Activated CD4-positive, alpha-beta T cell treated with anti-CD3 and anti-CD28 coated beads, Interleukin-2, amount 50 U/mL, for 1 hour (primary cell): ENCODE results near the gene ITGAL.
"Not testable (repeated sequence)": the region's sequence is repeated elsewhere in the genome, so short reads cannot be mapped to it uniquely, and the experiment has no call there.

Experiments
- DNase-seq: peaks from one replicate; pipeline ENCODE4 v3.0.0-alpha.2; 2020

ITGAL gene

DNA sequence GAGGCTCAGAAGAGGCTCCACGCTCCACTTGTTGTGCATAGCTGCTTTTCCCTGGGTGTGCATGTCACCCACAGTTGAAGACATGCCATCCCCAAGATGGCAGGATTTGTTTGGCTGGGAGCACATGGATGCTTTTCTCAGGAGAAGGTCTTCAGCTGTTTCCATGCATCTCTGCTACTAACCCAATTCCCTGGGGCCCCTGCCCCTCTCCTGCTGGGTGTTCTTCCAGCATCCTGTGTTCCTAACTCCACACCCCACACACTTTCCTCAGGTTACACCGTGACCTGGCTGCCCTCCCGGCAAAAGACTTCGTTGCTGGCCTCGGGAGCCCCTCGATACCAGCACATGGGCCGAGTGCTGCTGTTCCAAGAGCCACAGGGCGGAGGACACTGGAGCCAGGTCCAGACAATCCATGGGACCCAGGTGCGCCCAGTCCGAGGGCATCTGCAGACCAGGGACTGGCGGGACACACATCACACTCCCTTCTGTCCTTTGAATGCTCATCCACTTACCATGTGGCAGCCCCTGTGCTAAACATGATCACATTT is 21.5 kb downstream of the ITGAL start:
- no peak for DNase-seq

GRCh38 chr16:30494709-30495108 is 22.2 kb downstream of the ITGAL start:
- no peak for DNase-seq

DNA sequence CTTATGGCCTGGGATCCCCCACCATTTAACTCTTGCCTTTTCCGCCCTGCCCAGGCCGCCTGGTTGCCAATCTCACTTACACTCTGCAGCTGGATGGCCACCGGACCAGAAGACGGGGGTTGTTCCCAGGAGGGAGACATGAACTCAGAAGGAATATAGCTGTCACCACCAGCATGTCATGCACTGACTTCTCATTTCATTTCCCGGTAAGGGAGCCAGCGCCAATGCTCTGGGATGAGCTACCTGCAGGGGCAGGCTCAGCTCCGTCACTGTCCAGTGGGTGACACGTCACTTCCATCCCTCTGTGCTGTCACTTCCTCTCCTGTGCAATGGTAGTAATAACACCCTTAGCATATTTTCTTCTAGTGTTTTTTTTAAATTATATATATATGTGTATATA is 26.7 kb downstream of the ITGAL start:
- no peak for DNase-seq

GRCh38 chr16:30503403-30504296 is 31.1 kb downstream of the ITGAL start:
- no peak for DNase-seq

GRCh38 chr16:30509081-30509765 is 36.7 kb downstream of the ITGAL start:
- DNase-seq, result no peak

- DNase-seq, result no peak
These were observed 37.9 kb downstream of the ITGAL start for GRCh38 chr16:30510376-30510938.

DNA sequence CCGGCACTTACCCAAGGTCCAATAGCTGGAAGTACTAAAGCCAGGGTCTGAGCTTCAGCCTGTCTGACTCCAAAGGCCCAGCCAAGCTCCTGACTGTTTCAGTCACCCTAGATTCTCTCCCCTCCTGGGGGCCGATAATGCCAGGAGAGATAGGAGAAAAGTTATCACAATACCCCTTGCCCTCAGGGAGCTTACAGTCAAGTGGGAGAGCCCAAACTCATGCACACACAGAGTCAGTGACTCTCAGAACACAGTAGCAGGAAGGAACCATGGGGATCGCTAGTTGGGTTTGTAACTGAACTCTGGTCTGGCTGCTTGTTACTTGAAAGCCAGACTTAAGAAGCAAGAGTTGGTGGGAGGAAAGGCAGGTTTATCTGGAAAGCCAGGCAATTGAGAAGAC is 39.0 kb downstream of the ITGAL start:
- DNase-seq, result no peak

DNA sequence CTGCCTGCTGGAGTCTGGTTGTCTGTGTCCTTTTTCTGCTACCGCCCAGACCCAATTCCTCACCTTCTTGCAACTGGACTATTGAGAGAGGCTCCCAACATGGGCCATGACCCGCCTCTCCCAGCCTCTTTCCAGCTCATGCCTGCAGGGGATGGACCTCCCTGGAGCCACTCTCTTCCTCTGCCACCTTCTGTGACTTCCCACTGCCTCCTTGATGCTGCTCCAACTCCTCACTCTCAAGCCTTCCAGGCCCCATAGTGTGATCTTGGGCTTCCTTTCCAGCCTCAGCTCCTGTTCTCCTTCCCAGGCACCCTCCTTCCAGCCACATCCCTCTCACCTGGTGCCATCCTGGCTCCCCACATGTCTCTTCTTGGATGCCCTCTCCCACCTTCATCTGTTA is 42.7 kb downstream of the ITGAL start:
- no peak for DNase-seq

- no peak for DNase-seq
These were observed 46.0 kb downstream of the ITGAL start for GRCh38 chr16:30518552-30518951.

GRCh38 chr16:30519120-30520049 is 46.8 kb downstream of the ITGAL start:
- no peak for DNase-seq

DNA sequence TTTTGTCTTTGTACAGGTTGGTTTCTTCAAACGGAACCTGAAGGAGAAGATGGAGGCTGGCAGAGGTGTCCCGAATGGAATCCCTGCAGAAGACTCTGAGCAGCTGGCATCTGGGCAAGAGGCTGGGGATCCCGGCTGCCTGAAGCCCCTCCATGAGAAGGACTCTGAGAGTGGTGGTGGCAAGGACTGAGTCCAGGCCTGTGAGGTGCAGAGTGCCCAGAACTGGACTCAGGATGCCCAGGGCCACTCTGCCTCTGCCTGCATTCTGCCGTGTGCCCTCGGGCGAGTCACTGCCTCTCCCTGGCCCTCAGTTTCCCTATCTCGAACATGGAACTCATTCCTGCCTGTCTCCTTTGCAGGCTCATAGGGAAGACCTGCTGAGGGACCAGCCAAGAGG is 48.9 kb downstream of the ITGAL start:
- no peak for DNase-seq

DNA sequence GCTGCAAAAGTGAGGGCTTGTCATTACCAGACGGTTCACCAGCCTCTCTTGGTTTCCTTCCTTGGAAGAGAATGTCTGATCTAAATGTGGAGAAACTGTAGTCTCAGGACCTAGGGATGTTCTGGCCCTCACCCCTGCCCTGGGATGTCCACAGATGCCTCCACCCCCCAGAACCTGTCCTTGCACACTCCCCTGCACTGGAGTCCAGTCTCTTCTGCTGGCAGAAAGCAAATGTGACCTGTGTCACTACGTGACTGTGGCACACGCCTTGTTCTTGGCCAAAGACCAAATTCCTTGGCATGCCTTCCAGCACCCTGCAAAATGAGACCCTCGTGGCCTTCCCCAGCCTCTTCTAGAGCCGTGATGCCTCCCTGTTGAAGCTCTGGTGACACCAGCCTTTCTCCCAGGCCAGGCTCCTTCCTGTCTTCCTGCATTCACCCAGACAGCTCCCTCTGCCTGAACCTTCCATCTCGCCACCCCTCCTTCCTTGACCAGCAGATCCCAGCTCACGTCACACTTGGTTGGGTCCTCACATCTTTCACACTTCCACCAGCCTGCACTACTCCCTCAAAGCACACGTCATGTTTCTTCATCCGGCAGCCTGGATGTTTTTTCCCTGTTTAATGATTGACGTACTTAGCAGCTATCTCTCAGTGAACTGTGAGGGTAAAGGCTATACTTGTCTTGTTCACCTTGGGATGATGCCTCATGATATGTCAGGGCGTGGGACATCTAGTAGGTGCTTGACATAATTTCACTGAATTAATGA is 49.5 kb downstream of the ITGAL start:
- no peak for DNase-seq

DNA sequence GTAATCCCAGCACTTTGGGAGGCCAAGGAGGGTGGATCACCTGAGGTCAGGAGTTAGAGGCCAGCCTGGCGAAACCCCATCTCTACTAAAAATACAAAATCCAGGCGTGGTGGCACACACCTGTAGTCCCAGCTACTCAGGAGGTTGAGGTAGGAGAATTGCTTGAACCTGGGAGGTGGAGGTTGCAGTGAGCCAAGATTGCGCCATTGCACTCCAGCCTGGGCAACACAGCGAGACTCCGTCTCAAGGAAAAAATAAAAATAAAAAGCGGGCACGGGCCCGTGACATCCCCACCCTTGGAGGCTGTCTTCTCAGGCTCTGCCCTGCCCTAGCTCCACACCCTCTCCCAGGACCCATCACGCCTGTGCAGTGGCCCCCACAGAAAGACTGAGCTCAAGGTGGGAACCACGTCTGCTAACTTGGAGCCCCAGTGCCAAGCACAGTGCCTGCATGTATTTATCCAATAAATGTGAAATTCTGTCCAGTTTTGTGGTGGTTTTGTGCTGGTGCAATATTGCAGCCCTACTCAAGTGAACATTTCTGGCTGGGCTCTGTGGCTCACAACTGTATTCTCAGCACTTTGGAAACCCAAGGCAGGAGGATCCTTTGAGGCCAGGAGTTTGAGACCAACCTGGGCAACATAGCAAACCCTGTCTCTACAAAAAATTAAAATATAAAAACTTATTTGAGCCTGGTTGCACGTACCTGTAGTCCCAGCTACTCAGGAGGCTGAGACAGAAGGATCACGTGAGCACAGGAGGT is 50.3 kb downstream of the ITGAL start:
- not testable (repeated sequence) for DNase-seq

GRCh38 chr16:30523768-30524574 is 51.4 kb downstream of the ITGAL start:
- DNase-seq, result no peak

GRCh38 chr16:30524575-30525568 is 52.3 kb downstream of the ITGAL start:
- no peak for DNase-seq

DNA sequence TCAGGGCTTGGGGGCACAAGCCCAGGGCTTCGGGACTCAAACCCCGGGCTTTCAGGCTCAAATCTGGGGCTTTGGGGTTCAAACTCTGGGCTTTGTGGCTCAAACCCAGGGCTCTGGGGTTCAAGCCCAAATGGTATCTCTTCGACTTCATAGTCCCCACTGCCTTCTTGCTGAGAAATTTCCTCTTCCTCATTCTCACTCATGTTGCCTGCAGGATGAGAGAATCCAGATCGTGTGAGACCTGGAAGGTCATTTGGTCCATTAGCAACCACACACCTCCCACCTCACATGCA is 53.2 kb downstream of the ITGAL start:
- no peak for DNase-seq

- peak; percentile 15 for DNase-seq
These were observed 53.7 kb downstream of the ITGAL start, which contains the start of gene ZNF768 for GRCh38 chr16:30526137-30526822. ZNF768 (minus strand) TSS chr16:30526566; CDS start chr16:30526413, 153 bp downstream.
